ENCODE measurements around the gene NRIP1.

The NRIP1 gene

GRCh38 chr21:15064576-15065391 is at the start of gene NRIP1:
Gene NRIP1, minus strand, starts transcription at chr21:15065000. Its CDS starts 96,808 bp downstream, at chr21:14968192.
- peak; percentile 86 for DNase-seq

- DNase-seq, result no peak
Measured at GRCh38 chr21:15112858-15113257, 48.1 kb upstream of the NRIP1 start.

- no peak for DNase-seq
Measured at GRCh38 chr21:15108801-15109200, 44.0 kb upstream of the NRIP1 start.

GRCh38 chr21:15104470-15104869 is 39.7 kb upstream of the NRIP1 start:
- DNase-seq, result no peak

- no peak for DNase-seq
Measured at GRCh38 chr21:15098908-15099307, 34.1 kb upstream of the NRIP1 start.

GRCh38 chr21:15098181-15098580 is 33.4 kb upstream of the NRIP1 start:
- DNase-seq, result no peak

- no peak for DNase-seq
Measured at GRCh38 chr21:15097580-15097979, 32.8 kb upstream of the NRIP1 start.

- DNase-seq, result no peak
Measured at GRCh38 chr21:15096146-15096545, 31.3 kb upstream of the NRIP1 start.

- no peak for DNase-seq
Measured at GRCh38 chr21:15095326-15095725, 30.5 kb upstream of the NRIP1 start.

- no peak for DNase-seq
Measured at GRCh38 chr21:15094706-15095105, 29.9 kb upstream of the NRIP1 start.

GRCh38 chr21:15093216-15093615 is 28.4 kb upstream of the NRIP1 start:
- DNase-seq, result no peak

- DNase-seq, result no peak
Measured at GRCh38 chr21:15092745-15093144, 27.9 kb upstream of the NRIP1 start.

GRCh38 chr21:15090390-15090789 is 25.6 kb upstream of the NRIP1 start:
- DNase-seq, result no peak

- no peak for DNase-seq
Measured at GRCh38 chr21:15088488-15088887, 23.7 kb upstream of the NRIP1 start.

GRCh38 chr21:15084668-15085067 is 19.9 kb upstream of the NRIP1 start:
- DNase-seq, result no peak

- no peak for DNase-seq
Measured at GRCh38 chr21:15080526-15080925, 15.7 kb upstream of the NRIP1 start.

- no peak for DNase-seq
Measured at GRCh38 chr21:15079269-15079668, 14.5 kb upstream of the NRIP1 start.

GRCh38 chr21:15078180-15078579 is 13.4 kb upstream of the NRIP1 start:
- no peak for DNase-seq

GRCh38 chr21:15077529-15078145 is 12.8 kb upstream of the NRIP1 start:
- DNase-seq, result no peak

GRCh38 chr21:15076730-15077129 is 11.9 kb upstream of the NRIP1 start:
- DNase-seq, result no peak

GRCh38 chr21:15071009-15071408 is 6.2 kb upstream of the NRIP1 start:
- no peak for DNase-seq

- no peak for DNase-seq
Measured at GRCh38 chr21:15066123-15066575, 1.3 kb upstream of the NRIP1 start.

- peak; percentile 73 for DNase-seq
Measured at GRCh38 chr21:15065392-15066122, 757 bp upstream of the NRIP1 start.

All from activated T-cell treated with anti-CD3 and anti-CD28 coated beads, Interleukin-2, amount 50 U/mL, for 1 hour (primary cell).